IPS-NIHi11 (cell line): Measurements from ENCODE around the gene CATSPERB.
A peak's percentile ranks its signal among the peaks of the same experiment; 100 is the strongest.
"Not testable (repeated sequence)": the region's sequence is repeated elsewhere in the genome, so short reads cannot be mapped to it uniquely, and the experiment has no call there.

Experiments
- DNase-seq: peaks from one replicate; pipeline ENCODE4 v3.0.0; 2012; ENCODE audit warnings: mixed read lengths, low spot score

The CATSPERB gene

DNA sequence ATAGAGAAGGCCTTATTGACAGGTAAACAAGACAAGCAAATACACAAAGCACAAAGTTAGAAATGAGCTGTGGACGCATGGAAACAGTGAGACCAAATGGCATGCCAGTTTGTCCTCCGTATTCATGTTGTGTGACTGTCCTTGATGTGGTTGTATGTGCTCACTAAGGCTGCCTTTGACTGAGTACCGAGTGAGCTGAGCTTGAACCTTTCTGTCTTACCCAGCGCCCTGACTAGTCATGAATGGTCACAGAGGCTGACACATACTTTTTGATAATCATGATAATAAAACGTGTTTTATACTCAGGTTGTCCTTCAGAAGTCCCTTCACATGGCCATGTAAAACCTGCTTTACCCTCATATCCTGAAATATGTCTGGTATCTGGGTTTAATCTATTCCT is 553 bp upstream of the CATSPERB start:
- DNase-seq = no peak

DNA sequence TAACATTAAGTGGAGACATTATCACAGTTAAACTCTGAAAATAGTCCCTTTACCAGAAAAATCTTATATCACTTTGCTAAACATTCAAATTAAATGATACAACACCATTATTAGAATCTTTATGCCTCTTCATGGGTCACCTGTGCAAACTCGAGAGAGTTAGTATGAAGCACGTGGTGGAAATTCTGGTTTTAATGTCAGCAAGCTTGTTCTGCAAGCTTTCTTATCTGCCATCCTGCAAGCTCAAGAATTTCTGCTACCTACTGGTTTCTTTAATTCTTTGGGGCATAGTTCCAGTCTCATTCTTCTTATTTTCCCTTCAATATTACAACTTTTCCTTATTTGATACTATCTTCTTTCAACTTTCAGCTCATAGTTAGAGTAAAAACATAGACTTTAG is 868 bp downstream of the CATSPERB start:
- no peak for DNase-seq

DNA sequence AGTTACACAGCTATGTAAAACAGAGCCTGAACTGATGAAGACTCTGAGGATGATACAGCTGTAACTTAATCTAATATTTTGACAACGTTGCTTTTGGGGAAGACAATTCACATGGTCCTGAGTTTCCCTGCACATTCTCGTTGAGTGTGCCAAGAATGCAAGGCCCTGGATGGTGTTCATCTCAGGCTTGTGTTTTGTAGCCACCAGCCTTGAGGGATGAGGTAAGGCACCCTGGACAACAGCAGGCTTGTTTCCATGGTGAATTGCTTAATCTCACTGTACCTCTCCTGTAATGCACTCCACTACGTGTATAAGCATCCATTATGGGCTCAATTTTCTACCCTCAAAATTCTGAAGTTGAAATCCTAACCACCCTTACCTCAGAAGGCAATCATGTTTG is 2.1 kb downstream of the CATSPERB start:
- DNase-seq = no peak

DNA sequence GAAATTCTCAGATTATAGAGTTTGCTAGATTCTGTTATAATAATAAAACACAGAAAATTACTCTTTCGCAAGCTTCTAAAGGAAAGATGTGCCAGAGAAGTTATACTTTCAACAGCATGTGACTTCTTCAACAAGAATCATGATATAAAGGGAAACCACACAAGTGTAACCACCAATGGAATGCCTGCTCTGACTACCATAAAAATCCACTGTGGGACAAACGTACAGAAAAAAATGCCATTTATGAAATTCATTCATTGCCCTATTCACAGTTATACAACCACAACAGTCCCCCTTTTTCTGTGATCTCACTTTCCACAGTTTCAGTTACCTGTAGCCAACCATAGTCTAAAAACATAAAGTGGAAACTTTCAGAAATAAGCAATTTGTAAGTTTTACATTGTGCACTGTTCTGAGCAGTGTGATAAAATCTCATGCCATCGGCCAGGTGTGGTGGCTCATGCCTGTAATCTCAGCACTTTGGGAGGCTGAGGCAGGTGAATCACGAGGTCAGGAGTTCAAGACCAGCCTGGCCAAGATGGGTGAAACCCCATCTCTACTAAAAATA is 3.2 kb downstream of the CATSPERB start:
- DNase-seq = no peak

DNA sequence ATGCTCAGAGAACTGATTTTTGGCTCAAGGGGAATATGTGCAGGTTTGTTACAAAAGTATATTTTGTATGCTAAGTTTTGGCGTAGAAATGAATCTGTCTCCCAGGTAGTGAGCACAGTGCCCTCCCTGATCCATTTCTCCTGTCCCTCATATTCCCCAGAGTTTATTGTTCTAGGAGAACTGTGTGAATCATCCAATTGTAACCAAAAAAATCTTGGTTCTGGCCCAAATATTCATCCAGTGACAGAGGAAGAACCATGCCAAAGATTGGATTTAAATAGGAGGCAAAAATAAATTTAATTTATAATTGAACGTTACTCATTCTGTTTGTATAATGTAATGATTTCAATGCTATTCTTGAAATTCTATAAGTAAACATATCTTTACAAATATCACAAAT is 4.8 kb downstream of the CATSPERB start:
- DNase-seq = no peak

DNA sequence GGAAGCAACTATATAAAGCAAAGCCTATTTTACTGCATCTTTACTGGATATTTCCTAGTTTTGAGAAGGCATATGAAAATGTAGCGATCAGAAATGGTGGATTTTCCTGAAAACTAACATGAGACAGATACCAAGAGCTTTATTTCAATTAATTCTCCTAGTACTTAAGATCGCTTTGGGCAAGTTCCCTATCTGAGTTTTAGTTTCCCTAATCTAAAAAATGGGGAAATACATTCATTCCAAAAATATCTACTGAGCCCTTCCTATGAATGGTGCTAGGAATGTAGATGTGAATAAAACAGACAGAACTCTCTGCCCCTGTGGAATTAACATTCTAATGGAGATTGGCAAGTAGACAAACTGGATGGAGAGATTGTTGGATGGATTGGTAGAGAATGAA is 8.4 kb downstream of the CATSPERB start:
- no peak for DNase-seq

DNA sequence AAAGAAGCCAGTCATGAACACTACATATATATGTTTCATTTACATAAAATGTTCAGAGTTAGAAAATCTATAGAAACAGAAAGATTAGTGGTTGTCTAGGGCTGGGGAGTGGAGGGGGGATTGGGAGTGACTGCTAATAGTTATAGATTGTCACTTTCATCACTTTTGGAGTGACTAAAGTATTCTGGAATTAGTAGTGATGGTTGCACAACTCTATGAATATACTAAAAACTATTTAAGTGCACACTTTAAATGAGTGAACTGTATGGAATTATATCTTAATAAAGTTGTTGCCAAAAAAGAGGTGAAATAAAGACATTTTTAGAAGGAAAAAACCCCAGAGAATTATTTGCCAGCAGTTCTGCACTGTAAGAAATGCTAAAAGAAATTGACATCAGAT is 9.5 kb downstream of the CATSPERB start:
- no peak for DNase-seq

DNA sequence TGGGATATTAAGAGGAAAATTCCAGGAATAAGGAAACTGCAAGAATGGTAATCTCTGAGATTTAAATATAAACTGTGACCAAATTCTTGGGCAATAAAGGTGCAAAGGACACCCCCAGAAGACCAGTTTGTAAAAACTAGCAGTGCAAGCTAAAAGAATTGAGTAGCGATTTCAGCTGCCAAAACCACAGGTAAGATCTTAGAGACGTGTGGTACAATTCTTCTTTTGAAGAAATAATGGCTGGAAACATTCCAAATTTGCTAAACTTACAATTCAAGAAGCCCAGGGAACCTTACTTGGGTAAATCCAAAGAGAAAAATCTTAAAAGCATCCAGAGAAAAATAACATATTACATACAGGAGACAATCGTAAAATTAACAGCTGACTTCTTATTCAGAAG is 12.0 kb downstream of the CATSPERB start:
- DNase-seq = no peak

DNA sequence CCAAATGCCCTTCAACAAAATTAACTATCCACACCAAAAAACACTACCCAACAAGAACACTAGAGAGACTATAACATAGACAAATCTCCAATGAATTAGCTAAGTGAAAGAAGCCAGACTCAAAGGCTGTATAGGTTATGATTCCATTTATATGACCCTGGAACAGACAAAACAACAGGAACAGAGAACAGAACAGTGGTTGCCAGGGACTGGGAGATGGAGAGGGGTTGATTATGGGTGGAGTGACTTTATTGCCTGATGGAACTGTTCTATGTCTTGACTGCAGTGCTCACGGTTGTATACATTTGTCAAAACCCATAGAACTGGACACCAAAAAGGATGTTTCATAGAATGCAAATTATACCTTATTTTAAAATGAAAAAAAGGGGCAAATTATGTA is 14.9 kb downstream of the CATSPERB start:
- no peak for DNase-seq

DNA sequence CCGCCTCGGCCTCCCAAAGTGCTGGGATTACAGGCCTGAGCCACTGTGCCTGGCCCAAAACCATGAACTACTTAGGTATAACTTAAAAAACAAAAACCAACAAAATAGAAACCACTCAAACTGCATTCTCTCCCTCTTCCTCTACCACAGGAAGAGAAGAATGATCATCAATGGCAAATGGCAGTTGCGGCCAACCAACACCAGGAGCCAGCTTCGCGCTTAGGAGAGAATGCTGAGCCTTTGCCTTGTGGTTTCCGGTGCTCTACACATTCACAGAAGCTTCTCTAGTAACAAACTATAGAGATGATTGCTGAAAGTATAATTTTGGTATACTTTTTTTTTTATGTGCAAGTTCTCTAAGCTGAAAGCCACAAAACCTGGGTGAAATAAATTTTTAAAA is 17.1 kb downstream of the CATSPERB start:
- DNase-seq = no peak

DNA sequence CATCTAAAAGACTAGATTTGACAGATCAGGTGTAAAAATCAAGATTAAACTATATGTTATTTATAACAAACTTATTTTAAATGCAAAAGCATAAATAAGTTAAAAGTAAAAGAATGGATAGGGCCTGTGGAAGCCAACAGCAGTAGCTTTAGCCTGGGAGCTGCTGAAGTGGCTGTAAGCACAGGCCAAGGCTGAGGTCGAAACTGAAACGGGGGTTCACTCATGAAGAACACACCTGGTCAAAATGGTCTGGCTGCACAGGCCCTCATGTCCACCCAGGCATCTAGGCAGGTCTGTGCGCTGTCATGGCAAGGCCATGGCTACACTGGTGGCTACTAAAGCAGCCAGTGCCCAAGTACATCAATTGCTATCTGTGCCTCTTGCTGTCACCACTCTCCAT is 23.1 kb downstream of the CATSPERB start:
- DNase-seq = no peak

DNA sequence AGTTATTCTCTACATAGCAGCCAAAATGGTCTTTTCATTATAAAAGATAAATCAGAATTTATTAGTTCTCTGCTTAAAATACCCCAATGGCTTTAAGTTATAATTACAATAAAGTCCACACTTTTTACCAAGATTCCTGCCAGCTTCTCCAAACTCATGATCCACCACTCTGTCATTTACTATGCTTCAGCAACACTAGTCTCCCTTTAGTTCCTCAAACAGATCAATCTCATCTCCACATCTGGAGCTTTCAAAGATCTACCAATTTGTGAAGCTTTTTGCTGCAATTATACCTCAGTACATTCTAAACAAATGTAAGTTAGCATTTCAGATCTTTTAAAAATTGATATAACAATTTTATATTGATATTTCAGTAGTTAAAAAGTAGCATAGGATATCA is 24.9 kb downstream of the CATSPERB start:
- DNase-seq = no peak

DNA sequence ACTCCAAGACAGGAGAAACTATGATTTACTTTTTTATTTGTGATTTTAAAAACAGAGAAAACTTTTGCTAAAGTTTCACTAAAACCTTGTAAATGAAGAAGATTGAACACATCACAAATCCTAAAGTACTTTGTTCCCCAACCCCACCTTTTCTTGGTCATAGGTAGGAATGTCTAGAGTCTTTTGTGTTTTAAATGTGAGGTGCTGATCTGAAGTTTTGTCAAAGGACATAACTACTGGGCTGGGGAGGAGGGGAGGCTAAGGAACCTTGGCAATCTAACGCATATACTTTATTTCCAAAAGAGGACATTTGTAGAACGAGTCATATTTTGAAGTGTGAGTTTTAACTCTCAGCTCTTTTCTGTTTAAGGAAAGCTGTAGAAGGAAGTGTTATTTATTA is 37.2 kb downstream of the CATSPERB start:
- peak; percentile 44 for DNase-seq

DNA sequence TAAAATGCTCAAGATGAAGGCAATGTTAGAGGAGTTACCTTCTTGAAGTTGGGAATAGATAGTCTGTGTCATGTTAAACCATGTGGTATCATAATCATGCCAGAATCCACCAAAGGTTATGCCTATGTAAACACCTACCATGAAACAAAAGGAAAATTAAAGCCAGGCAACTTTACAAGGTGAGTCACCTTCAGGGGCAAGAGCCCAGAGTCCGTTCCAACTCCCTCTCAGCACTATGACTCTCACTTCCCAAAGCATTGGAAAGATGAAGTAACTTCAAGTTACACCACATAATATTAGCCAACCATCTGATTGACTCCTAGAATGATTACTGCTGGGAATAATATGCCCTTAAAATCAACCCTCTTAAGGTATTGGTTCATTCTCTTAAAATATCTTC is 38.5 kb downstream of the CATSPERB start:
- DNase-seq = no peak

DNA sequence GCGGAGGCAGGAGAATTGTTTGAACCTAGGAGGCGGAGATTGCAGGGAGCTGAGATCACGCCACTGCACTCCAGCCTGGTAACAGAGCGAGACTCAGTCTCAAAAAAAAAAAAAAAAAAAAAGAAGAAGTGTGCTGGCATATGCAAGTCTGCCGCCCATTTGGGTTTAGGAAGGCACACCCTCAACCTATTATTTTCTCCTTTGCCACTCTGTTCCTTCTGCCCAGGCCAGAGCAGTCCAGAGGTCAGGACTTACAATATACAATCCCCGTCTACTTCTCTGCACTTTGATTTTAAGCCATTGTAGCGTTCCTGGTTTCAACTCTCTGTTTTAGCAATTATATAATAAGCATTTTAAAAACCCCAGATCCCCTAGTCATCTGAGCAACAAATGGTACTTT is 39.8 kb downstream of the CATSPERB start:
- DNase-seq = no peak

DNA sequence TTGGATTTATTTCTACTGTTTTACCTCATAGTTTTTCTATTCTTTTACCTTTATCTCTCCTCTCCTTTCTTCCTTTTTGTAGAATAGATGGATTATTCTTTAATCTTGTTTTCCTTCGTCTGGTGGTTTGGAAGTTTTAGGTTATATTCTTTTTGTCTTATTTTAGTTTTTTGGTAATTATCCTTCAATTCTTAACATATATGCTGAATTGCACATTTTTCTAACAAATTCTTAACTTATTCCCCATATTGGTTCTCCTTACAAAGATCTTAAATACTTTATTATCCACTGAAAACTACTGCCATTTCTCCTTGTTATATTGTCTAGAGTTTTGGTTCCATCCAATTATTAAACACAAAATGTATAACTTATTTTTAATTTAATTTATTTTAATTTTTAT is 42.3 kb downstream of the CATSPERB start:
- DNase-seq = no peak

DNA sequence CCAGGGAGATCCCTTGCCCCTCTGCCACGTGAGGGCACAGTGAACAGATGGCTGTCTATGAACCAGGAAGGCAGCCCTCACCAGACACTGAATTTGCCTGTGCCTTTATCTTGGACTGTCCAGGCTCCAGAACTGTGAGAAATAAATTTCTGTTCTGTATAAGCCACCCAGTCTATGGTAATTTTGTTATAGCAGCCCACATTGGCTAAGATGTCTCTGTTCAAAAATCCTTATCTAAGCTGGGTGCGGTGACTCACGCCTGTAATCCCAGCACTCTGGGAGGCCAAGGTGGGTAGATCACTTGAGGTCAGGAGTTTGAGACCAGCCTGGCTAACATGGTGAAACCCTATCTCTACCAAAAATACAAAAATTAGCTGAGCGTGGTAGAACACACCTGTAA is 44.5 kb downstream of the CATSPERB start:
- DNase-seq = not testable (repeated sequence)

DNA sequence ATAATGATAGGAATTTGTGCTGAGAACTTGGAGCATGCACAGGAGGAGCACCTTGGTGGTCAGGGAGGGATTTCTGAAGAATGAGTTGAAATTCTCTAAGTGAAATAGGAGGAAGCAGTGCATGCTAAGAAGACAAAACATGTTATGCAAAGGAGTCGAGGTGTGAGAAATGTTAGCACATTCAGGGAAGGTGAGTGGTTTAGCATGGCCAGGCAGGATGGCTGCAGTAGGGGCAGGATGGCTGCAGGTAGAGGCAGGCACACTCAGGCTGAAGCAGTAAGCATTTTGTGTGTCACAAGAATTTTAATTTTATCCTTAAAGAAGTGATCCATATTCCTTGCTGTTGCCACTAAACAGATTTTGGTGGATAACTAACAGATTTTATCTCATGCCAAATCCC is 46.3 kb downstream of the CATSPERB start:
- no peak for DNase-seq

DNA sequence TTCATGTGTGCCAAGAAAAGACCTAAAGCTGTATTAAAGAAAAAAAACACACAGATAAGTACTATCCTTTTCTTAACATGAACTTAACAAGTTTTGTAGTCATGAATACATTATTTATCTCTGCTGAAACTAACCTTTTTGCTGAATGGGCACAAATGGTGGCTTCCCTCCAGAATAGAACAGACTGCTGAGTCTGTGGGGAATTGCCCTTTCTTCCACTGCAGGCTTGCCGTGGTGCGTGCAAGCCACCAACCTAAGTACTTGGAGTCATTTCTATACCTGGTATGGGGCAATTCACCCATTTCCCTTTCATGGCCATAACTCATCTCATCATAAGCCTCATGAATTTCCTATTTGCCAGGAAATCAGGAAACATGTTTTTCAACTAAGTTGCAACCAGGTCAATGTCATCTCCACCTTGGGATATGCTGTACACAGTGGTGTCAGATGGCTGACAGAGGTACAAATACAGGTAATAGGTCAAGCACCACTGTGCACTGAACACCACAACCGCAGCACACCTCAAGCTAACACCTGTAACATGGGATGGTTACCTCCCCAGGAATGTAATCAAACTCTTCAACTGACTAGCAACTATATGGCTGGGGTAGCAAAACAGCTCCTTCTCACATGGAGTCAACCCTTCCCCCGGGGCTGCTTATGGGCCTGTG is 49.9 kb downstream of the CATSPERB start:
- no peak for DNase-seq

DNA sequence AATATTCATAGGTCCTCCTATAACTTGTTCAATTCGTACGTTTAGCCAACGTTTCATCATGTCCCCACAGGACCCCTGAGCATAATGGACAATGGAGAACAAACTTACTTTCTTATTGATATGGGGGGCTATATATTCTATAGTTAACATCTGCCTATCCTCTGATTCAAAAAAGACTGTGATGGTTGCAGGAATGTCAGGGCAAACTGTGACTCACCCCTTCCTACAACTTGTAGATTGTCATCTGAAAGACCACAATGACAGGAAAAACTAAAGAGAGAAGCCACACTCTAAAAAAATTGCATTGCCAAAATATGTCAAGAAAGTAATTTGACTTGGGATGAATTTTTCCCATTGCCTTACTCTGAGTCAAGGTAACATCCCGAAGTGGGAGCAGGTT is 50.8 kb downstream of the CATSPERB start:
- DNase-seq = no peak

DNA sequence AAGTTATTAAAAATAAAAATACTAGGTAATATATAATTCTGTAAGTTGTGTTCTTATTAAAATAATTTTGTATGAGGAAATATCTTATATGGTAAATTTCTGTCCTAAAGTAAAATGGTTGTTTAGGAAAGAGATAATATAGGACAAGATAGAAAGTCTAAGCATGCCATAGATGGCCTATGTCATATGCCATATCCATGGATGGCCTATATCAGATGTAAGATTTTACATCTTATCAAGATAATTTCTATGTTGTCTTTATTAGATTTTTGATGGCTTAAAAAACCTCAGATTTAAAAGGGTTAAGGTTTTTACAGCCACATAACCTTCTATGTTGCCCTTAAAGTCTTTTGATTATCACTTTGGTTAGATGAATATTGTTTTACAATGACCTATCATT is 52.6 kb downstream of the CATSPERB start:
- no peak for DNase-seq

DNA sequence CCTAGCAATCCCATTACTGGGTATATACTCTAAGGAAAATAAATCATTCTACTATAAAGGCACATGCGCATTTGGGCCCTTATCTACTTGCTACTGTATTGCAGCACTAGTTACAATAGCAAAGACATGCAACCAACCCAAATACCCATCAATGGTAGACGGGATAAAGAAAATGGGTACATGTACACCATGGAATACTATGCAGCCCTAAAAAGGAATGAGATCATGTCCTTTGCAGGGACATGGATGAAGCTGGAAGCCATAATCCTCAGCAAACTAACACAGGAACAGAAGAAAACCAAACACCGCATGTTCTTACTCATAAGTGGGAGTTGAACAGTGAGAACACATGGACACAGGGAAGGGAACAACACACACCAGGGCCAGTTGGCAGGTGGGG is 54.2 kb downstream of the CATSPERB start:
- not testable (repeated sequence) for DNase-seq

DNA sequence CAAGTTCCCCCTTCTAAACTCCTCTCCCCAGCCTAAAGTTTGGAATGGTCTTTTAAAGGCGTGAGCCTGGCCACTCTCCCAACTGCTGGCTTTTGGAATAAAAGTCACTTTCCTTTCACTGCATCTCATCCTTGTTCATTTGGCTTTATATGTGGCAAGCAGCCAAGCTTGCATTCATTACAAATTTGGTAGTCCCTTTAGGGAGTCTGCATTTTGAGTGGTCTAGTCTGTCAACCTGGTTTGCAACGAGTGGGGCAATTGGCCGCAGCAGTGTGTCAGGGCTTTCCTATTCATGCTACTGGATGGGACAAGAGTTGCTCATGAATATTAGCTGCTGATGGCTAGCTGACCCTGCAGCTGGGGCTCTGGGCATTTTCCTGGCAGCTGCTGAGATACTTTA is 57.0 kb downstream of the CATSPERB start:
- DNase-seq = no peak

DNA sequence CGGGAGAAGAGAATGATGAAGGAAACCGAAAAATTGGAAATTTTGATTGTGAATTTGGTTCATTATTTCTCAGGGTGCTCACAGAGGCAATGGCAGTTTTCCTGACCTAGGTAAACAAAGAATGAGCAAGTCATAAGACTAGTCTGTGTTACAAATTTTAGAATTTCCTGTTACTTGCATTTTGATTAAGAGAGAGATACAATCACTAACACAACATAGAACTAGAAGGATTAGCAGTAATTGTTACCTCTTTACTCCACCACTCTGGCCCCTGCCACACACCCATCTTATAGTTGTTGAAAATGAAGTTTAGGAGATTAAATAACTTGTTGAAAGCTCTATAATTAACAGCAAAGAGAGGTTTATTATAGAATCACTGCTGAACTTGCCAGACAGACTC is 62.0 kb downstream of the CATSPERB start:
- DNase-seq = no peak
